Measurements from ENCODE around the gene NTRK3.

Gene NTRK3

GRCh38 chr15:87931584-87931983 lies 325.0 kb downstream of the NTRK3 start:
- ATAC-seq: no peak
- TF ChIP-seq ISL1 (CRISPR knock-in tag; IDR thresholded peaks at IDR 0.05) (no peak), ZFP30 (CRISPR knock-in tag; IDR thresholded peaks at IDR 0.05) (no peak), SNAI2 (CRISPR knock-in tag; IDR thresholded peaks at IDR 0.05) (no peak), TCF4 (CRISPR knock-in tag; IDR thresholded peaks at IDR 0.05; ENCODE audit: borderline replicate concordance) (no peak), CSDC2 (CRISPR knock-in tag; IDR thresholded peaks at IDR 0.05) (no peak), PPARA (CRISPR knock-in tag; IDR thresholded peaks at IDR 0.05; ENCODE audit: borderline replicate concordance) (no peak), ZNF70 (CRISPR knock-in tag; IDR thresholded peaks at IDR 0.05) (no peak)

- TF ChIP-seq ZNF8 (CRISPR knock-in tag; IDR thresholded peaks at IDR 0.05) (no peak), SNAI2 (CRISPR knock-in tag; IDR thresholded peaks at IDR 0.05) (no peak)
- ATAC-seq: no peak
These were observed 326.1 kb downstream of the NTRK3 start for GRCh38 chr15:87930457-87930856.

DNA sequence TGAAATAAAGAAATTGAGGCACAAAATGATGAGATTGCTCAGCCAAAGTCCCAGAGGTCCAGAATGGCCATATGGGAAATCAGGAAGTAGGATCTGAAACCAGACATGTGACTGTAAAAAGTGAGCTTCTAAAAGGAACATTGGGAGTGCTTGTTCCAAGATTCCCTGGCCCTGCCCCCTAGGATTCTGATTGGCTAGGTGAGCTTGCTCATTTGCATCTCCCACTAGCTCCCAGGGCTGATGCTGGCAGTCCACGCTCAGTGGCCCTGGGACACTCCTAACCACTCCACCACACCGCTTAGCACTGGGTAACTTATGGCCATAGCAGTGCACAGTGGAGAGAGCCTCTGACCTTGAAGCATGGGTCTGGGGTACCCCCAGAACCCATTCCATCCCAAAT lies 326.7 kb downstream of the NTRK3 start:
- ATAC-seq: no peak
- no peak for TF ChIP-seq ZFP30 (CRISPR knock-in tag; IDR thresholded peaks at IDR 0.05)
- TF ChIP-seq ZNF565 (CRISPR knock-in tag; conservative IDR thresholded peaks at IDR 0.05; ENCODE audit: low read depth): no peak
- no peak for TF ChIP-seq PPARA (CRISPR knock-in tag; IDR thresholded peaks at IDR 0.05; ENCODE audit: borderline replicate concordance)
- TF ChIP-seq ESRRG (CRISPR knock-in tag; IDR thresholded peaks at IDR 0.05): no peak
- no peak for TF ChIP-seq ZFP3 (CRISPR knock-in tag; IDR thresholded peaks at IDR 0.05)
- no peak for TF ChIP-seq RARB (CRISPR knock-in tag; IDR thresholded peaks at IDR 0.05)
- TF ChIP-seq, protein P1, sequence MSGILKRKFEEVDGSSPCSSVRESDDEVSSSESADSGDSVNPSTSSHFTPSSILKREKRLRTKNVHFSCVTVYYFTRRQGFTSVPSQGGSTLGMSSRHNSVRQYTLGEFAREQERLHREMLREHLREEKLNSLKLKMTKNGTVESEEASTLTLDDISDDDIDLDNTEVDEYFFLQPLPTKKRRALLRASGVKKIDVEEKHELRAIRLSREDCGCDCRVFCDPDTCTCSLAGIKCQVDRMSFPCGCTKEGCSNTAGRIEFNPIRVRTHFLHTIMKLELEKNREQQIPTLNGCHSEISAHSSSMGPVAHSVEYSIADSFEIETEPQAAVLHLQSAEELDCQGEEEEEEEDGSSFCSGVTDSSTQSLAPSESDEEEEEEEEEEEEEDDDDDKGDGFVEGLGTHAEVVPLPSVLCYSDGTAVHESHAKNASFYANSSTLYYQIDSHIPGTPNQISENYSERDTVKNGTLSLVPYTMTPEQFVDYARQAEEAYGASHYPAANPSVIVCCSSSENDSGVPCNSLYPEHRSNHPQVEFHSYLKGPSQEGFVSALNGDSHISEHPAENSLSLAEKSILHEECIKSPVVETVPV (CRISPR knock-in tag; IDR thresholded peaks at IDR 0.05): no peak
- TF ChIP-seq GLIS3 (CRISPR knock-in tag; IDR thresholded peaks at IDR 0.05): no peak
- no peak for TF ChIP-seq ZNF70 (CRISPR knock-in tag; IDR thresholded peaks at IDR 0.05)
- TF ChIP-seq ARNTL (CRISPR knock-in tag; IDR thresholded peaks at IDR 0.05; ENCODE audit: borderline replicate concordance, low read depth): no peak

DNA sequence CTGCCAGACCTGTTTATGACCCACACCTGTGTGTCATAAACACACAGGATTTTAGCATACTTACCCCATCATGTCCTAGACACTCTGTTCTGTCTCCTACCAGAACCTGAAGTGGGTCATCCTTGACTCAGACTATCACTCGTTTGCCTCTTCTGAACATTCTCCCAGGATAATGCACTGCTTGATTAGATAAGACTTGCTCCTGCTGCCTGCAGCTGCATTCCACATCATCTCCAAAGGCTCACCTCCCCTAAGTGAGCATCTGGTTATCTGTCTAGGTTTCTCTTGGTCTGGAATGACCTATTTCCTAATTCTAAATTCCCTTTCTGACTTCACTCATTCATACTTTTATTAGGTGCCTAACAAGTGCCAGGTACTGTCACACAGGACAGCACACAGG lies 332.1 kb downstream of the NTRK3 start:
- no peak for ATAC-seq
- TF ChIP-seq BACH2 (CRISPR knock-in tag; IDR thresholded peaks at IDR 0.05; ENCODE audit: borderline replicate concordance): no peak
- TF ChIP-seq ZFP3 (CRISPR knock-in tag; IDR thresholded peaks at IDR 0.05): no peak
- TF ChIP-seq, protein P1 (CRISPR knock-in tag; IDR thresholded peaks at IDR 0.05): no peak
- no peak for TF ChIP-seq TSHZ2 (CRISPR knock-in tag; IDR thresholded peaks at IDR 0.05)
- TF ChIP-seq TOX (CRISPR knock-in tag; IDR thresholded peaks at IDR 0.05; ENCODE audit: borderline replicate concordance): no peak

GRCh38 chr15:87919064-87919463 lies 337.5 kb downstream of the NTRK3 start:
- ATAC-seq: no peak
- TF ChIP-seq POU6F1 (CRISPR knock-in tag; IDR thresholded peaks at IDR 0.05; ENCODE audit: borderline replicate concordance, low read depth) (no peak), TSHZ2 (CRISPR knock-in tag; IDR thresholded peaks at IDR 0.05) (no peak), ISL1 (CRISPR knock-in tag; IDR thresholded peaks at IDR 0.05) (no peak), RARB (CRISPR knock-in tag; IDR thresholded peaks at IDR 0.05) (no peak), TCF4 (CRISPR knock-in tag; IDR thresholded peaks at IDR 0.05; ENCODE audit: borderline replicate concordance) (no peak), ZC3H10 (CRISPR knock-in tag; IDR thresholded peaks at IDR 0.05) (no peak), CSDC2 (CRISPR knock-in tag; IDR thresholded peaks at IDR 0.05) (no peak), OSR1 (CRISPR knock-in tag; IDR thresholded peaks at IDR 0.05) (no peak), ZNF565 (CRISPR knock-in tag; conservative IDR thresholded peaks at IDR 0.05; ENCODE audit: low read depth) (no peak)
- TF ChIP-seq, protein P2, sequence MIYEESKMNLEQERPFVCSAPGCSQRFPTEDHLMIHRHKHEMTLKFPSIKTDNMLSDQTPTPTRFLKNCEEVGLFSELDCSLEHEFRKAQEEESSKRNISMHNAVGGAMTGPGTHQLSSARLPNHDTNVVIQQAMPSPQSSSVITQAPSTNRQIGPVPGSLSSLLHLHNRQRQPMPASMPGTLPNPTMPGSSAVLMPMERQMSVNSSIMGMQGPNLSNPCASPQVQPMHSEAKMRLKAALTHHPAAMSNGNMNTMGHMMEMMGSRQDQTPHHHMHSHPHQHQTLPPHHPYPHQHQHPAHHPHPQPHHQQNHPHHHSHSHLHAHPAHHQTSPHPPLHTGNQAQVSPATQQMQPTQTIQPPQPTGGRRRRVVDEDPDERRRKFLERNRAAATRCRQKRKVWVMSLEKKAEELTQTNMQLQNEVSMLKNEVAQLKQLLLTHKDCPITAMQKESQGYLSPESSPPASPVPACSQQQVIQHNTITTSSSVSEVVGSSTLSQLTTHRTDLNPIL (CRISPR knock-in tag; IDR thresholded peaks at IDR 0.05; ENCODE audit: low read depth): no peak
- TF ChIP-seq, protein P1 (CRISPR knock-in tag; IDR thresholded peaks at IDR 0.05): no peak

Data from SK-N-SH treated with all-trans-retinoic acid at 6 μM for 48 hours (cell line).